Neural crest cell (in vitro differentiated cells): ENCODE measurements around the gene TRMT2A. TPM values are rescaled to one million over a fixed set of nuclear protein-coding genes. Genes with fewer than 3 reads are reported as not detected.

ENCODE experiments used
- DNase-seq: peaks from one replicate; pipeline ENCODE4 v3.0.0; 2021; ENCODE audit warnings: low read depth, mixed read lengths, low spot score
- H3K27ac Mint-ChIP-seq: one replicate; pipeline ENCODE4 v1.8.0; 2021; ENCODE audit warnings: mild to moderate bottlenecking, mixed read lengths; ENCODE audit not compliant: unreplicated experiment
- H3K27me3 Mint-ChIP-seq: 2 replicates; pipeline ENCODE4 v1.8.0; 2021; ENCODE audit warnings: low read depth, mild to moderate bottlenecking, mixed read lengths
- H3K36me3 Mint-ChIP-seq: 2 replicates; pipeline ENCODE4 v1.8.0; 2021; ENCODE audit warnings: low read depth, mild to moderate bottlenecking, mixed read lengths
- H3K4me1 Mint-ChIP-seq: 2 replicates; pipeline ENCODE4 v1.8.0; 2021; ENCODE audit warnings: mixed read lengths
- H3K4me3 Mint-ChIP-seq: one replicate; pipeline ENCODE4 v1.8.0; 2021; ENCODE audit warnings: mild to moderate bottlenecking, mixed read lengths
- H3K9me3 Mint-ChIP-seq: 2 replicates; pipeline ENCODE4 v1.8.0; 2021; ENCODE audit warnings: mixed read lengths
- total RNA-seq: library from RNA; stranded (reverse); gene quantifications from 2 replicates; pipeline ENCODE4 v1.2.1, GENCODE V29; 2021
- TF ChIP-seq, protein P1 (sequence below): fragments of 200-600 bp; sonication (generic); conservative IDR thresholded peaks from 2 replicates; pipeline ENCODE4 v1.5.0; 2021; ENCODE audit warnings: antibody characterized with exemption, mild to moderate bottlenecking

TRMT2A gene
- total RNA-seq, 1 donor from 2014 or later = 77.7 TPM

DNA sequence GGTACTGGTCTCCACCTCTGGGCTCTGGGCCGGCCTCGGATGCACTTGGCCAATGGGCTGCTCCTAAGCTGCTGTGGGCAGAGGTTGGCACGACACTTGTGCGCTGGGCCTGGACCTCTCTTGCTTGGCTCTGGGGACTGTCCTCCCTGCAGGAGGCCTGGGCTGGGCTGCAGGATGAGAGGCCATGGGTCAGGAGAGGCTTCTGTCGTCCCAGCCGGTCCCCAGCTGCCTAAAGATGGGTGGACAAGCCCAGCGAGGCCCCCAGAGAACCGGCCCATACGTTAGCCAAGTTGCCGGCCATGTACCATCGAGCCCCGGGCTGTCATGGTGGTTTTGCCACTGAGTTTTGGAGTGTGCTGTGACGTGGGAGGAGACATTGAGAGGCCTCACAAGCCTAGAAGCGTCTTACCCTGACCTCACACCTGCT, 35.5 kb upstream of the TRMT2A start:
- TF ChIP-seq, protein P1, sequence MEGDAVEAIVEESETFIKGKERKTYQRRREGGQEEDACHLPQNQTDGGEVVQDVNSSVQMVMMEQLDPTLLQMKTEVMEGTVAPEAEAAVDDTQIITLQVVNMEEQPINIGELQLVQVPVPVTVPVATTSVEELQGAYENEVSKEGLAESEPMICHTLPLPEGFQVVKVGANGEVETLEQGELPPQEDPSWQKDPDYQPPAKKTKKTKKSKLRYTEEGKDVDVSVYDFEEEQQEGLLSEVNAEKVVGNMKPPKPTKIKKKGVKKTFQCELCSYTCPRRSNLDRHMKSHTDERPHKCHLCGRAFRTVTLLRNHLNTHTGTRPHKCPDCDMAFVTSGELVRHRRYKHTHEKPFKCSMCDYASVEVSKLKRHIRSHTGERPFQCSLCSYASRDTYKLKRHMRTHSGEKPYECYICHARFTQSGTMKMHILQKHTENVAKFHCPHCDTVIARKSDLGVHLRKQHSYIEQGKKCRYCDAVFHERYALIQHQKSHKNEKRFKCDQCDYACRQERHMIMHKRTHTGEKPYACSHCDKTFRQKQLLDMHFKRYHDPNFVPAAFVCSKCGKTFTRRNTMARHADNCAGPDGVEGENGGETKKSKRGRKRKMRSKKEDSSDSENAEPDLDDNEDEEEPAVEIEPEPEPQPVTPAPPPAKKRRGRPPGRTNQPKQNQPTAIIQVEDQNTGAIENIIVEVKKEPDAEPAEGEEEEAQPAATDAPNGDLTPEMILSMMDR = no peak
- Mint-ChIP-seq H3K36me3 (no peaks in the 10 kb centered on the region), H3K9me3 (no peaks in the 10 kb centered on the region), H3K27me3 (no peaks in the 10 kb centered on the region), H3K4me3 (no peak overlapping the region), H3K27ac (no peak overlapping the region), H3K4me1 (peaks cover 28% of the 10 kb centered on the region)
- no peak for DNase-seq

DNA sequence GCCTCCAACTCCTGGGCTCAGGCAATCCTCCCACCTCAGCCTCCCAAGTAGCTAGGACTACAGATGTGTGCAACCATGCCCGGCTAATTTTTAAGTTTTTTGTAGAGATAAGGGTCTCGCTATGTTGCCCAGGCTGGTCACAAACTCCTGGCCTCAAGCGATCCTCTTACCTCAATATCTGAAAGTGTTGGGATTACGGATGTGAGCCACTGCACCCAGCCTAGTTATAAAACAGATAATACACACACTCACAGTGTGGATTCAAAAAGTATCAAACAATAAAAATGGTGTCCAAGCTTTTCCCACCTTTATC, 34.2 kb upstream of the TRMT2A start:
- Mint-ChIP-seq H3K4me3 (peak overlapping the region; percentile 38), H3K4me1 (peaks cover 23% of the 10 kb centered on the region), H3K36me3 (no peaks in the 10 kb centered on the region), H3K27ac (no peak overlapping the region), H3K27me3 (no peaks in the 10 kb centered on the region), H3K9me3 (no peaks in the 10 kb centered on the region)
- no peak for DNase-seq
- TF ChIP-seq, protein P1 = no peak

DNA sequence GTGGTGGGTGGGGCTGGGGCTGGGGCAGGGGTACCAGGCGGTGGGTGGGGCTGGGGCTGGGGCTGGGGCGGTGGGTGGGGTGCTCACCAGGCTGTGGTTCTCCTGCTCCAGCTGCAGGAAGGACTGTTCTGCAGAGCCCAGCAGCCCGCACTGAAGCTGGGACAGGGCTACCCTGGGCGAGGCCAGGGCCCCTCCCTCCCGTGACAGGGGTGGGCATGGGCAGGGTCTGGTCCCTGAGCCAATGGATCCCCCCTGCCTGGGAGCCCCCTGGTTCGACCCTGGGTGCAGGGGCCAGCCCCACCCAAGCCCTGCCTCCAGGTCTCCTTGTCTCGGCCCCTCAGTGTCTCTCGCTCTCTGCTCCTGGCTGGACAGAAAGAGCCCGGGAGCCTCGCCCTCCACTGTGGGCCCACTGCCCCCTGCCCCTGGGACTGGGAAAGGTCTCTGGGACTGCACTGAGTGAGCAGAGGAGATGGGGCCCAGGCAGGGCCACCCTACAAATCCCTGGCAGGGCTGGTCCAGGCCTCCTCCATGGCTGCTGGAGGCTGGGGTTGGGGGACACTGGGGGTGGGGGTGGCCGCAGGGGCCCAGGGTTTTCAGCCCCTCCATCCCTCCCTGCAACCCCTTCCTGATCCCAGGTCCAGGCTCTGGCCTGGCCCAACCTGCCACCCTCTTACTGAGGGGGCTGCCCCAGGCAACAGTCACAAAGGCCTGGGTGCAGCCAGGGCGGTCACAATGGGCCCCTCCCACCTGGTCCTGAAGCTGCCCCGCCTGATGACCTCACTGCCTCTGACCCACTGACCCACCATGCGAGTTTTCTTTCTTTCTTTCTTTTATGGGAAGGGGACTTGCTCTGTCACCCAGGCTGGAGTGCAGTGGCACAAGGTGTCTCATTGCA, 33.6 kb upstream of the TRMT2A start, which contains the start of gene CCDC188:
CCDC188 (minus strand) TSS at position 675 of the 895 bp plus-strand sequence; CDS start at position 606, 69 bp downstream.
- no peak for DNase-seq

DNA sequence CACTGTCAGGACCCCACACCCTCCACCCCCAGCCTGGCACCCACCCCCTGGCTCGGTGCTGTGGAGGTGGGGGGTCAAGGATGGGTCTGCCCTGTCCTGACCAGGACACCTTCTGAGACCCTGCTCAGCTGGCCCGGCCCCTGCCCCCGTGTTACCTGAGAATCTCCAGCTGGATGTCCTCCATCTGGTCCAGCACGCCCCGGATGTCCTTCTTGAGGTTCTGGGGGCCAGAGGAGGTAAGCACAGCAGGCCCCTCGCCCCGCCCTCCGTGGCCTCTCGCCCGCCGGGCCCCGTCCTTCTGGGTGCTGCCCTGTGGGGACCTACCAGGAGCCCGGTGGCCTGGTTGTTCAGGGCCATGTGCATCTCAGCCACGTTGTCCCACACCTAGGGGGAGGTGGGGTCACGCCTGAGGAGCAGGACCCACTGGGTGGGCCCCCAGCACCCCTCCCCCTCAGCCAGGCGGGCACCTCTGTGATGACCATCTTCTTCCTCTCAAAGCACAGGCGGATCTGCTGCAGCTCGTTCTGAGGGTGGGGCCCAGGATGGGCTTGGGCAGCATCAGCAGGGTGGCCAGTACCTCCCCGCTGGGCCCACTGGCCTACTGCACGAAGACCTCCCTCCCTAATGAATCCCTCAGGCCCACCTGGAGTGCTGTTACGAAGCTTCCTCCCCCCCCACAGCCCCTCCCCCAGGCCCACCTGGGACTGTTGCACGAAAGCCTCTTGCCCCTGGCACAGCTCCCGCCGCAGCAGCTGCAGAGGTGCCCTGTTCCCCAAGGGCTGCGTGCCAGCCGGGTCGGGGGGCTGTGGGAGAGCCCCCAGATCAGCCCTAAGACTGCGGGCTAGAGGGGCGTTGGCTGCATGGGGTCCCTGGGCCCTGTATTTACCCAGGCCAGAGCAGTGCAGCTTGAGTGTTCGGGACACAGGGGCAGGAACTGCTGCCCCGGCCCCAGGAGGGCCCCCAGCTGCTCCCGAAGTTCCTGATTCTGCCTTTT, 32.5 kb upstream of the TRMT2A start:
- DNase-seq = no peak
- TF ChIP-seq, protein P1 = no peak
- H3K27ac Mint-ChIP-seq = no peak overlapping the region
- no peak overlapping the region for H3K4me3 Mint-ChIP-seq
- no peaks in the 10 kb centered on the region for H3K9me3 Mint-ChIP-seq
- no peaks in the 10 kb centered on the region for H3K36me3 Mint-ChIP-seq
- H3K4me1 Mint-ChIP-seq = peaks cover 16% of the 10 kb centered on the region
- H3K27me3 Mint-ChIP-seq = no peaks in the 10 kb centered on the region

More for the DNA sequence above, 33.6 kb upstream of the TRMT2A start, which contains the start of gene CCDC188:
- H3K27me3 Mint-ChIP-seq = no peaks in the 10 kb centered on the region
- H3K4me1 Mint-ChIP-seq = peaks cover 21% of the 10 kb centered on the region
- H3K9me3 Mint-ChIP-seq = no peaks in the 10 kb centered on the region
- peak within 1 kb of the TSS; percentile 38 for H3K4me3 Mint-ChIP-seq
- no peaks in the 10 kb centered on the region for H3K36me3 Mint-ChIP-seq
- H3K27ac Mint-ChIP-seq = no peak within 1 kb of the TSS
- TF ChIP-seq, protein P1 = no peak

DNA sequence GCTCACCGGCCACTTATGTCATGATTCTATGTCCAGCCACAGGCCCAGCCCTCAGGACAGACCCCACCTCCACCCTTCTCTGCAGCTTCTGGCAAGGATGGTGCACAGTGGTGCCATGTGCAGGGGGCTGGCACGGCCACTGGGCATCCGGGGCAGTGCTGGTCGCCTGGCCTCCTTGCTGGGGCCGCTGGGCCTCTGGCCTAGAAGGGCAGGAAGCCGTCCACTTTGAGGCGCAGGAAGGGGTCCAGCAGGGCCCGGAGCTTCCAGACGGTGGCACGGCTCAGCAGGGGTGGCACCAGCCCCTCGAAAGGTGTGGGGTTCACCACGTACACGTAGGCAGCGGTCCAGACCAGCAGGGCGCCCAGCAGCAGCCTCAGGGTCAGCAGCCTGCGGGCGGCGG, 31.4 kb upstream of the TRMT2A start:
- Mint-ChIP-seq H3K27me3 (no peaks in the 10 kb centered on the region), H3K36me3 (no peaks in the 10 kb centered on the region), H3K4me1 (peaks cover 7% of the 10 kb centered on the region), H3K9me3 (no peaks in the 10 kb centered on the region), H3K27ac (no peak overlapping the region), H3K4me3 (no peak overlapping the region)
- DNase-seq = no peak
- TF ChIP-seq, protein P1 = no peak
